Activated naive CD4-positive, alpha-beta T cell treated with anti-CD3 and anti-CD28 coated beads, Interleukin-2, amount 10 ng/mL, durations not matched to agents 7 days and 5 days (primary cell): Measurements from ENCODE around the gene CLCA2.

Experiments used
- CTCF ChIA-PET: fragments of 350-600 bp; sonication (Branson Sonifier 250); formaldehyde crosslinking; loops from one replicate; lab custom pipeline; 2021; ENCODE audit warnings: antibody characterized with exemption; lab: Charles Lee
- DNase-seq: peaks from one replicate; pipeline ENCODE4 v3.0.0-alpha.2; 2020
- H3K27ac Mint-ChIP-seq: one replicate; pipeline ENCODE4 v1.8.0; 2021; ENCODE audit warnings: mild to moderate bottlenecking, moderate library complexity, mixed read lengths
- H3K27me3 Mint-ChIP-seq: one replicate; pipeline ENCODE4 v1.8.0; 2021; ENCODE audit warnings: mild to moderate bottlenecking, mixed read lengths
- H3K36me3 Mint-ChIP-seq: one replicate; pipeline ENCODE4 v1.8.0; 2021; ENCODE audit warnings: mixed read lengths
- H3K4me1 Mint-ChIP-seq: one replicate; pipeline ENCODE4 v1.8.0; 2021; ENCODE audit warnings: mixed read lengths
- H3K4me3 Mint-ChIP-seq: one replicate; pipeline ENCODE4 v1.8.0; 2021; ENCODE audit warnings: mild to moderate bottlenecking, moderate library complexity, mixed read lengths
- H3K9me3 Mint-ChIP-seq: one replicate; pipeline ENCODE4 v1.8.0; 2021; ENCODE audit warnings: mixed read lengths

The CLCA2 gene, protein sequence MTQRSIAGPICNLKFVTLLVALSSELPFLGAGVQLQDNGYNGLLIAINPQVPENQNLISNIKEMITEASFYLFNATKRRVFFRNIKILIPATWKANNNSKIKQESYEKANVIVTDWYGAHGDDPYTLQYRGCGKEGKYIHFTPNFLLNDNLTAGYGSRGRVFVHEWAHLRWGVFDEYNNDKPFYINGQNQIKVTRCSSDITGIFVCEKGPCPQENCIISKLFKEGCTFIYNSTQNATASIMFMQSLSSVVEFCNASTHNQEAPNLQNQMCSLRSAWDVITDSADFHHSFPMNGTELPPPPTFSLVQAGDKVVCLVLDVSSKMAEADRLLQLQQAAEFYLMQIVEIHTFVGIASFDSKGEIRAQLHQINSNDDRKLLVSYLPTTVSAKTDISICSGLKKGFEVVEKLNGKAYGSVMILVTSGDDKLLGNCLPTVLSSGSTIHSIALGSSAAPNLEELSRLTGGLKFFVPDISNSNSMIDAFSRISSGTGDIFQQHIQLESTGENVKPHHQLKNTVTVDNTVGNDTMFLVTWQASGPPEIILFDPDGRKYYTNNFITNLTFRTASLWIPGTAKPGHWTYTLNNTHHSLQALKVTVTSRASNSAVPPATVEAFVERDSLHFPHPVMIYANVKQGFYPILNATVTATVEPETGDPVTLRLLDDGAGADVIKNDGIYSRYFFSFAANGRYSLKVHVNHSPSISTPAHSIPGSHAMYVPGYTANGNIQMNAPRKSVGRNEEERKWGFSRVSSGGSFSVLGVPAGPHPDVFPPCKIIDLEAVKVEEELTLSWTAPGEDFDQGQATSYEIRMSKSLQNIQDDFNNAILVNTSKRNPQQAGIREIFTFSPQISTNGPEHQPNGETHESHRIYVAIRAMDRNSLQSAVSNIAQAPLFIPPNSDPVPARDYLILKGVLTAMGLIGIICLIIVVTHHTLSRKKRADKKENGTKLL

GRCh38 chr1:86423873-86424272, at the start of gene CLCA2:
Gene CLCA2 (plus strand): TSS chr1:86424171. CDS start chr1:86424248, 77 bp downstream.
- Mint-ChIP-seq H3K36me3 (no peaks in the 10 kb centered on the region), H3K9me3 (no peaks in the 10 kb centered on the region), H3K4me1 (peaks cover 2% of the 10 kb centered on the region), H3K27ac (no peak within 1 kb of the TSS), H3K4me3 (no peak within 1 kb of the TSS), H3K27me3 (peaks cover 15% of the 10 kb centered on the region)
- CTCF ChIA-PET, result interaction anchor here (1.3 to 1.7 kb wide), 2 partner anchors 44 to 52 kb away, joined by 3 to 4 read pairs; no protein-coding TSS in a partner anchor
- DNase-seq, result no peak

DNA sequence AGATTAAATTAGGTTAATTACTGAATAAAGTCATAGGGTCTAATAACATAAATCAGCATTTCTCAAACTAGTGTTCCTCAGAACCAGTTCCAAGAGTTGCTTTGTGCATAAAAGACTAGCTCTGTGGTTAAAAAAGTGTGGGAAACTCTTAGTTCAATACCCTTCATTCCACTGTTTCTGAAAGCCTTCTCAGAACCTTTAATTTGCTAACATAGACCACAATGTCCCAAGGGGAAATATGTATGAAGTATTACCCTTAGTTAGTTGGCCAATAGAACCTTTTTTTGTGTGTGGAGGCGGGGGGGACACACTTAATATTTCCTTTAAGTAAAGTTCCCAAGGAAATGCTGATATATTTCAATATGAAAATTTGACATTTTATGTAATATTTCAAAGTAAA, 48.3 kb upstream of the CLCA2 start:
- no peak for DNase-seq
- Mint-ChIP-seq H3K4me1 (peaks cover 9% of the 10 kb centered on the region), H3K27me3 (no peaks in the 10 kb centered on the region), H3K4me3 (no peak overlapping the region), H3K27ac (no peak overlapping the region), H3K36me3 (peaks cover 40% of the 10 kb centered on the region), H3K9me3 (peaks cover 18% of the 10 kb centered on the region)
- CTCF ChIA-PET, result interaction anchor here (1.8 to 2.1 kb wide), 2 partner anchors 126 to 132 kb away, joined by 6 to 8 read pairs; no protein-coding TSS in a partner anchor

- DNase-seq, result no peak
- Mint-ChIP-seq H3K36me3 (peaks cover 36% of the 10 kb centered on the region), H3K4me3 (no peak overlapping the region), H3K27ac (peak overlapping the region; percentile 9), H3K4me1 (peaks cover 8% of the 10 kb centered on the region), H3K9me3 (peaks cover 18% of the 10 kb centered on the region), H3K27me3 (no peaks in the 10 kb centered on the region)
- CTCF ChIA-PET, result interaction anchor here (4.4 kb wide), 1 partner anchor 123 kb away, joined by 38 read pairs; no protein-coding TSS in a partner anchor
Observed at GRCh38 chr1:86377341-86377740, 46.6 kb upstream of the CLCA2 start.

GRCh38 chr1:86378813-86379212, 45.2 kb upstream of the CLCA2 start:
- H3K4me3 Mint-ChIP-seq, result no peak overlapping the region
- CTCF ChIA-PET, result interaction anchor here (1.7 to 4.4 kb wide), 4 partner anchors 122 to 130 kb away, joined by 8 to 38 read pairs (median 12); no protein-coding TSS in a partner anchor
- H3K9me3 Mint-ChIP-seq, result peaks cover 18% of the 10 kb centered on the region
- H3K4me1 Mint-ChIP-seq, result peaks cover 16% of the 10 kb centered on the region
- DNase-seq, result no peak
- H3K27ac Mint-ChIP-seq, result no peak overlapping the region
- peaks cover 34% of the 10 kb centered on the region for H3K36me3 Mint-ChIP-seq
- H3K27me3 Mint-ChIP-seq, result no peaks in the 10 kb centered on the region

DNA sequence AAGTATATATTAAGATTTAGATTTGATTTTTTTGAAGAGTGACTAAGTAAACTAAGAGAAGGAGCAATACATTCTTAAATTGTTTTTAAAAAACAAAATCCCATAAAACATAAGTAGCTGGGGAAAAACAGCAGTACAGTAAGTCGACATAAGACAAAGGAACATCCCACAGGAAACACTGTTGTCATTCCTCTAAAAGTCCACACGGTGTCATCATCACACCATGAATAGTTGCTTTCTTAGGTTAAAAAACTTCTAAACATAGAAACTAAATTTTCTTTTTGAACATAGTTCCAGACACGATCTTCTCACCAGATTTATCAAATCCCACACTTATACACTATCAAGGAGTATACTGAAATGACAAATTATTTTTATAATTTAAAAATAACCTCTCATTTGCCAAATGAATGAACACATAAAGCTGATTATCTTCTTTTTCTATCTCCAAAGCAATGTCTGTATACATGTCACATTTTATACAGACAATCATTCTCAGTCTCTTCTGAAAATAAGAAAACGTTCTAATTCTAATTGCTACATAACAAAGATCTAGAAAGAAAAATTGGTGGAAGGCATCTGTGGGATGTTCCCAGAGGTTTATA, 43.6 kb upstream of the CLCA2 start:
- Mint-ChIP-seq H3K9me3 (peaks cover 18% of the 10 kb centered on the region), H3K4me3 (no peak overlapping the region), H3K36me3 (peaks cover 30% of the 10 kb centered on the region), H3K4me1 (peaks cover 16% of the 10 kb centered on the region), H3K27ac (no peak overlapping the region), H3K27me3 (no peaks in the 10 kb centered on the region)
- CTCF ChIA-PET, result interaction anchor here (0.6 to 4.4 kb wide), 21 partner anchors 9 to 188 kb away, joined by 3 to 38 read pairs (median 4); partner anchors contain the start of genes CLCA2 and ODF2L
- DNase-seq, result no peak

DNA sequence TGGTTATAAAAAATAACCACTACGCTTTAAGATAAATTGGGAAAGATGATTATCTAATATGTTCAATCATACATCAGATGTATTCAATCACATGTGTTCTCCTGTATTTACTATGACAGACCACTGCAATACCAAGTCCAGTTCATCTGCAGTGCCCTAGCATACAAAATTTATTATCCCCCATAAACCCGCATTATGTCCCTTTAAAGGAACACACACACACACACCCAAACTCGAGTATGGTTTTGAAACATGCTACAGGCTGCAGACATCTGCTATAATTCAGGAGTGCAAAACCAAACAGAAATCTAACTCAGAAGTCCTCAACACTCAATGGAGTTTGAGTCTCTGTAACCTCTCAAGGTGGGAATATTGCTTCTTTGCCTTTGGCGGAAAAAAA, 42.7 kb upstream of the CLCA2 start:
- DNase-seq, result no peak
- H3K27ac Mint-ChIP-seq, result no peak overlapping the region
- CTCF ChIA-PET, result no interaction called here
- H3K36me3 Mint-ChIP-seq, result peaks cover 29% of the 10 kb centered on the region
- peaks cover 16% of the 10 kb centered on the region for H3K4me1 Mint-ChIP-seq
- no peaks in the 10 kb centered on the region for H3K27me3 Mint-ChIP-seq
- peaks cover 18% of the 10 kb centered on the region for H3K9me3 Mint-ChIP-seq
- no peak overlapping the region for H3K4me3 Mint-ChIP-seq

DNA sequence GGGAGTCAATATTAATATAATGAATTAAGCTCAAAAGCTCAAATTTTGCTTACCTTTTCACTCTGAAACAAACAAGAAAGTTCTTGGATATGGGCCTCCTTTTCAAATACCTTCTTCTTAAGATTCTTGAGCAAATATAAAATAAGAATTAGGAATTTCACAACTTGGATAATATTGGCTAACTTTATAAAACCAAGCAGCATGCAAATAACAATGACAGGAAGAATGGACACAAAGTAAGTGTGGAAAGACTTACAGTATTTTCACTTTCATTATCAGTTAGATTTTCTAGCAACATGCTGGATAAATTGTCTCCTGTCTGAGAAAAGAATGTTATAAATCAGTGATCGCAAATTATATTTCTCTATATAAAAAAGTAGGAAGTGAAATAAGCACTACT, 41.1 kb upstream of the CLCA2 start:
- peak overlapping the region; percentile 40 for H3K4me3 Mint-ChIP-seq
- CTCF ChIA-PET, result interaction anchor here (1.9 to 7.3 kb wide), 2 partner anchors 118 to 124 kb away, joined by 5 to 51 read pairs; no protein-coding TSS in a partner anchor
- H3K4me1 Mint-ChIP-seq, result peaks cover 16% of the 10 kb centered on the region
- peaks cover 13% of the 10 kb centered on the region for H3K36me3 Mint-ChIP-seq
- peaks cover 6% of the 10 kb centered on the region for H3K9me3 Mint-ChIP-seq
- DNase-seq, result no peak
- no peak overlapping the region for H3K27ac Mint-ChIP-seq
- no peaks in the 10 kb centered on the region for H3K27me3 Mint-ChIP-seq

DNA sequence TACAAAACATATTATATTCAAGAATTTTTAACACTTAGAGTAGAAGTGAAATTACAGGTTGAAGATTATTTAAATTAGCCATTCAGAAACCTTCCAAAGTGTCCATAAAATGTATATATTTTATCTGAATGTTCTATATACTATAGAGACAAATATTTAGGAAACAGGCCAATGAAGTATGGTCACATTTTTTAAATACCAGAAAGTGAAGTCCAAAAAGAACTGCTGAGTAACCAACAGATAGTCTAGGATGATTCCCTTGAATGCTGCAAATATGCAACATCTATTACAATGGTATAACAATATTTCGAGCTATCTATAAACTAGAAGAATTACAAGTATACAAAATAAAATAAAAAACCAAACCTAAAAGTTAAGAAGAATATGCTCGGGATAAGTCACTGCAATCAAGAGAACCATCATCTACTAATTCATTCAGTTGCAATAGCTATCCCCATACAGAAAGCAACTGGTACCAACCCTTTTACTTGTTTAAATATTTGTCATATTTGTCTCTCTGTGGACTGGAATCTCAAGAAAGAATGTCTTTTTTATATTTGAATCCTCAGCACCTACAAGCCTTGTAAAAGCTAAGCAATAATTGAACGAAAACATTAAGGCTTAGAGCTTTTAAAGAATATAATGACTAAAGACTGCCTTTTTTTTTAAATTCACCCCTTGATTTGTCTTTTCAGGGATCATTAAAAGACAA, 35.9 kb upstream of the CLCA2 start:
- H3K36me3 Mint-ChIP-seq, result peaks cover 26% of the 10 kb centered on the region
- H3K27me3 Mint-ChIP-seq, result no peaks in the 10 kb centered on the region
- CTCF ChIA-PET, result interaction anchor here (1.3 to 7.3 kb wide), 2 partner anchors 9 to 113 kb away, joined by 5 to 51 read pairs; partner anchors contain the start of gene ODF2L
- H3K4me1 Mint-ChIP-seq, result peaks cover 47% of the 10 kb centered on the region
- no peak overlapping the region for H3K4me3 Mint-ChIP-seq
- H3K9me3 Mint-ChIP-seq, result peaks cover 6% of the 10 kb centered on the region
- no peak overlapping the region for H3K27ac Mint-ChIP-seq
- no peak for DNase-seq

DNA sequence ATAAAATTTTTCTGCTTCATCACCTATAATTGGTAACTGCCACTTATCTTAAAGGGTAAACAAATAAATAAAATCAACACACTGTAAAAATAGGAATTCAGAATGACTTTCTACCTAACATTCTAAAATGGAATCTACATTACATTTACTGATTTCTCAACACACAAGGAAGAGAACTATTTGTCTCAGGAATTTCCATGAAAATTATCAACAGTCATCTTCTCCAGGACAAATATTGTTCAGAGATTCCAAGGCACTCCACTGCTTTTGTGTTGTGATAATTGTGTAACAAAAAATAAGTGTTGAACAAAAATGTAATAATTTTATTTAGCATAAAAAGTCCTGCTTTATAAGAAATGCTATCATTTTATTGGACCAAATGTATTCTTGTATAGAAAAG, 35.2 kb upstream of the CLCA2 start:
- Mint-ChIP-seq H3K4me1 (peaks cover 50% of the 10 kb centered on the region), H3K27me3 (no peaks in the 10 kb centered on the region), H3K4me3 (no peak overlapping the region), H3K9me3 (peaks cover 6% of the 10 kb centered on the region), H3K27ac (peak overlapping the region; percentile 94), H3K36me3 (peaks cover 33% of the 10 kb centered on the region)
- CTCF ChIA-PET, result interaction anchor here (7.3 kb wide), 1 partner anchor 112 kb away, joined by 51 read pairs; no protein-coding TSS in a partner anchor
- DNase-seq, result no peak

DNA sequence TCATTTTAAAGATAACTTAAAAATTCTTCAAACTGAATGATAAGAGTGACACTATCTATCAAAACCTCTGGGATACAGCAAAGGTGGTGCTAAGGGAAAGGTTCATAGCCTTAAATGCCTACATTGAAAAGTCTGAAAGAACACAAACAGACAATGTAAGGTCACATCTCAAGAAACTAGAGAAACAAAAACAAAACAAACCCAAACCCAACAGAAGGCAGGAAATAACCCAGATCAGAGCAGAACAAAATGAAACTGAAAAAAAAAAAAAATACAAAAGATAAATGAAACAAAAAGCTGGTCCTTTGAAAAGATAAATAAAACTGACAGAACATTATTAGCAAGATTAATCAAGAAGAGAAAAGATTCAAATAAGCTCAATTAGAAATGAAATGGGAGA, 34.7 kb upstream of the CLCA2 start:
- Mint-ChIP-seq H3K4me1 (peaks cover 54% of the 10 kb centered on the region), H3K27me3 (no peaks in the 10 kb centered on the region), H3K4me3 (peak overlapping the region; percentile 72), H3K9me3 (peaks cover 6% of the 10 kb centered on the region), H3K27ac (peak overlapping the region; percentile 94), H3K36me3 (peaks cover 33% of the 10 kb centered on the region)
- DNase-seq, result no peak
- CTCF ChIA-PET, result interaction anchor here (1.0 to 1.3 kb wide), 2 partner anchors 9 to 113 kb away, joined by 3 to 4 read pairs; no protein-coding TSS in a partner anchor

- CTCF ChIA-PET, result interaction anchor here (0.7 to 2.5 kb wide), 3 partner anchors 14 to 298 kb away, joined by 3 to 6 read pairs (median 4); no protein-coding TSS in a partner anchor
- H3K27ac Mint-ChIP-seq, result peak overlapping the region; percentile 33
- peaks cover 68% of the 10 kb centered on the region for H3K4me1 Mint-ChIP-seq
- no peaks in the 10 kb centered on the region for H3K27me3 Mint-ChIP-seq
- DNase-seq, result no peak
- H3K4me3 Mint-ChIP-seq, result peak overlapping the region; percentile 94
- peaks cover 6% of the 10 kb centered on the region for H3K9me3 Mint-ChIP-seq
- H3K36me3 Mint-ChIP-seq, result peaks cover 31% of the 10 kb centered on the region
Observed at GRCh38 chr1:86394416-86394815, 29.6 kb upstream of the CLCA2 start.

DNA sequence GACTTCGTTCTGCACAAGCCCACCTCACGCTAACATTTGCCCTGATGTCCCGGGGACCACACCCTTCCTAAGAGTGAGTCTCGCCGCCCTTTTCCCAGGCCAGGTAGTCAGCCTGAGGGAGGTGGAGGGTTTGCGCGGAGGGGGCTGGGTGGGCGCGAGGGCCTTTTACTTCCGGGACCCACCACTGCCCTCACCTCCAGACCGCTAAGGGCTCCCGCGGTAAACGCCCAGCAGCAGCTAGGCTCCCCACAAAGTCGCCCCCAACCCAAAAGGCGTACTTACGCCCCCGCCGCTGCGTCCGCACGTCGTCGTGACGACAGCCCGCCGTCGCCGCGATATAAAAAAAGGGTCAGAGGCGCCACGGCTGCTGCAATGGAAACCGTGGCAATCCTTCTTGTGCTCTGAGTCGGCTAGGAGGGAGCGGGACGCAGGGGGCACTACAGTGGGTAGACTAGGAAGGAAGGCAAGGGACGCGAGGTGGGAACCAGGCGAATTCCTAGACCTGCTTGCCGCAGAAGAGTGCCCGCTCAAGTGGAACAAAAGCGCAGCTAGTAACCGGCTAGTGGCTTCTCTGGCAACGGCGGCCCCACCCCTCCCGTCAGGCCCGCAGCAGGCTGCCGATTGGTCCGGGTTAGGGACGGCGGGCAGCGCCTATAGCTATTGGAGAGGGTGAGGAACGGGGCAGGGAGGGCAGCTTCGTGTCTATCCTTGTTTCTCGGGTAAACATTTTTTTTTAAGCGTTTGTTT, 28.0 kb upstream of the CLCA2 start, which contains the start of gene ODF2L:
ODF2L (minus strand) TSS at position 573 of the 747 bp plus-strand sequence. CDS start 9,296 bp downstream, outside the sequence.
- DNase-seq, result peak; percentile 95
- peaks cover 20% of the 10 kb centered on the region for H3K36me3 Mint-ChIP-seq
- peak within 1 kb of the TSS; percentile 98 for H3K27ac Mint-ChIP-seq
- peaks cover 53% of the 10 kb centered on the region for H3K4me1 Mint-ChIP-seq
- H3K4me3 Mint-ChIP-seq, result peak within 1 kb of the TSS; percentile 94
- H3K9me3 Mint-ChIP-seq, result no peaks in the 10 kb centered on the region
- no peaks in the 10 kb centered on the region for H3K27me3 Mint-ChIP-seq
- CTCF ChIA-PET, result interaction anchor here (0.8 to 1.7 kb wide), 5 partner anchors 8 to 309 kb away, joined by 3 to 5 read pairs (median 3); partner anchors contain the start of gene SH3GLB1
